HG03457 (cell line): ENCODE measurements around the gene SLC25A28.
"Not testable (repeated sequence)": the region's sequence is repeated elsewhere in the genome, so short reads cannot be mapped to it uniquely, and the experiment has no call there.

Experiments
- ATAC-seq: cut with Tn5 transposase; IDR thresholded peaks from one replicate; pipeline ENCODE4 v1.9.1; 2021; ENCODE audit warnings: moderate number of reproducible peaks; ENCODE audit not compliant: unreplicated experiment

The SLC25A28 gene

GRCh38 chr10:99629625-99629978, 9.4 kb upstream of the SLC25A28 start:
- no peak for ATAC-seq

GRCh38 chr10:99628923-99629624, 8.8 kb upstream of the SLC25A28 start:
- ATAC-seq = no peak

- ATAC-seq = not testable (repeated sequence)
Observed at GRCh38 chr10:99625124-99625523, 4.9 kb upstream of the SLC25A28 start.

- ATAC-seq = no peak
Observed at GRCh38 chr10:99623919-99624318, 3.7 kb upstream of the SLC25A28 start.

GRCh38 chr10:99621454-99622251, 1.4 kb upstream of the SLC25A28 start:
- no peak for ATAC-seq

GRCh38 chr10:99620711-99621453, 643 bp upstream of the SLC25A28 start:
- peak; percentile 89 for ATAC-seq

- ATAC-seq = no peak
Observed at GRCh38 chr10:99619090-99619800, 994 bp downstream of the SLC25A28 start.

GRCh38 chr10:99617696-99618095, 2.5 kb downstream of the SLC25A28 start:
- ATAC-seq = no peak

GRCh38 chr10:99615426-99615825, 4.8 kb downstream of the SLC25A28 start:
- ATAC-seq = no peak

GRCh38 chr10:99612167-99612831, 7.9 kb downstream of the SLC25A28 start:
- no peak for ATAC-seq

- ATAC-seq = no peak
Observed at GRCh38 chr10:99611326-99611725, 8.9 kb downstream of the SLC25A28 start.

- no peak for ATAC-seq
Observed at GRCh38 chr10:99610221-99610620, 10.0 kb downstream of the SLC25A28 start.

GRCh38 chr10:99609186-99609585, 11.1 kb downstream of the SLC25A28 start:
- ATAC-seq = no peak

- no peak for ATAC-seq
Observed at GRCh38 chr10:99605351-99605750, 14.9 kb downstream of the SLC25A28 start.

GRCh38 chr10:99604862-99605261, 15.4 kb downstream of the SLC25A28 start:
- no peak for ATAC-seq

- no peak for ATAC-seq
Observed at GRCh38 chr10:99598781-99599509, 21.3 kb downstream of the SLC25A28 start.

- ATAC-seq = no peak
Observed at GRCh38 chr10:99598011-99598410, 22.2 kb downstream of the SLC25A28 start.

- ATAC-seq = not testable (repeated sequence)
Observed at GRCh38 chr10:99596708-99597107, 23.5 kb downstream of the SLC25A28 start.

GRCh38 chr10:99595770-99596465, 24.3 kb downstream of the SLC25A28 start:
- ATAC-seq = no peak
